GM19372 (cell line): Measurements from ENCODE around the gene PGBD2.
A peak's percentile ranks its signal among the peaks of the same experiment; 100 is the strongest.
"Not testable (repeated sequence)": the region's sequence is repeated elsewhere in the genome, so short reads cannot be mapped to it uniquely, and the experiment has no call there.

Experiments used
- ATAC-seq: cut with Tn5 transposase; IDR thresholded peaks from one replicate; pipeline ENCODE4 v1.9.1; 2021; ENCODE audit warnings: mild to moderate bottlenecking, low read depth, moderate library complexity; ENCODE audit not compliant: unreplicated experiment

Gene PGBD2

GRCh38 chr1:248886237-248886895 lies 19.7 kb upstream of the PGBD2 start:
- no peak for ATAC-seq

- ATAC-seq = not testable (repeated sequence)
Measured at GRCh38 chr1:248889914-248890243, 16.2 kb upstream of the PGBD2 start.

- ATAC-seq = no peak
Measured at GRCh38 chr1:248890549-248891498, 15.2 kb upstream of the PGBD2 start.

GRCh38 chr1:248891758-248892157 lies 14.3 kb upstream of the PGBD2 start:
- no peak for ATAC-seq

GRCh38 chr1:248892590-248892989 lies 13.4 kb upstream of the PGBD2 start:
- ATAC-seq = no peak

- no peak for ATAC-seq
Measured at GRCh38 chr1:248894837-248895236, 11.2 kb upstream of the PGBD2 start.

- no peak for ATAC-seq
Measured at GRCh38 chr1:248897412-248898337, 8.4 kb upstream of the PGBD2 start.

GRCh38 chr1:248900637-248901036 lies 5.4 kb upstream of the PGBD2 start:
- ATAC-seq = no peak

GRCh38 chr1:248901578-248901977 lies 4.5 kb upstream of the PGBD2 start:
- no peak for ATAC-seq

- no peak for ATAC-seq
Measured at GRCh38 chr1:248904437-248905216, 1.4 kb upstream of the PGBD2 start.

GRCh38 chr1:248905662-248906008 lies 400 bp upstream of the PGBD2 start:
- no peak for ATAC-seq

- ATAC-seq = peak; percentile 17
Measured at GRCh38 chr1:248906753-248907661, 972 bp downstream of the PGBD2 start.

- ATAC-seq = no peak
Measured at GRCh38 chr1:248910761-248911160, 4.7 kb downstream of the PGBD2 start.

GRCh38 chr1:248913933-248914332 lies 7.9 kb downstream of the PGBD2 start:
- ATAC-seq = no peak

GRCh38 chr1:248914796-248915381 lies 8.9 kb downstream of the PGBD2 start:
- ATAC-seq = no peak

GRCh38 chr1:248918131-248918530 lies 12.1 kb downstream of the PGBD2 start:
- ATAC-seq = no peak

GRCh38 chr1:248923352-248924338 lies 17.6 kb downstream of the PGBD2 start:
- no peak for ATAC-seq
